ENCODE results near the gene PTPRH.
"Not testable (repeated sequence)": the region's sequence is repeated elsewhere in the genome, so short reads cannot be mapped to it uniquely, and the experiment has no call there.

PTPRH gene

DNA sequence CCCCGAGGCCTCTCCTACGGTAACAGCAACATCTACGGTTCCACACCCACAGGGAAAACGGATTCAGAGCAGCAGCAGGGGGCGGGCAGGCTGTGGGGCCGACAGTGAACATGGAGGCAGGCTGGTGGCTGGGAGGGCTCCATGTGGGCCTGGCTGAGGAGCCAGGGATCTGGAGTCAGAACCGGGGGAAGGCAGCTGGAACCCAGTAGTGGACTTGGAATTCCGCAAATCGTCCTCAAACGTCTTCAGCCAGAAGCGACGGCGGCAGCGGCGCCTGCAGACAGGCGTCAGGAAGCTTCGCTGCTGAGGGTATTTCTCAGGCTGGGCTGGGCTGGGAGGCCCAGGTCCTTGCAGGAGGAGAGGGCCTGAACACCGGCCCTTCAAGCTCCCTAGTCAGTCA is 17.5 kb upstream of the PTPRH start:
- DNase-seq (ENCODE audit: low spot score) = no peak

DNA sequence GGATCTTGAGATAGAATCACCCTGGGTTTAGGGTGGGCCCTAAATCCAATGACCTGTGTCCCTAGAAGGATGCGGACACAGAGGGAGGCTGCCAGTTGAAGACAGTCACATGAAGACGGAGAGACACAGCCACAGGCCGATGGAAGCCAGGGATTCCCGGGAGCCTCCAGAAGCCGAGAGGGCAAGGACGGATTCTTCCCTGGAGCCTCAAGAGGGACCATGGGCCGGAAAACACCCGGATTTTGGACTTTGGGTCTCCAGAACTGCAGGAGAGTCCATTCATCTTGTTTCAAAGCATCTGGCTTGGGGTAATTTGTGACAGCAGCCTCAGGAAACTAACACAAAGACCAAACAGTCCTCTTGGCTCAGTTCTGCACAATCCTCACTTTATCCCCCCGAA is 17.0 kb upstream of the PTPRH start:
- no peak for DNase-seq (ENCODE audit: low spot score)

DNA sequence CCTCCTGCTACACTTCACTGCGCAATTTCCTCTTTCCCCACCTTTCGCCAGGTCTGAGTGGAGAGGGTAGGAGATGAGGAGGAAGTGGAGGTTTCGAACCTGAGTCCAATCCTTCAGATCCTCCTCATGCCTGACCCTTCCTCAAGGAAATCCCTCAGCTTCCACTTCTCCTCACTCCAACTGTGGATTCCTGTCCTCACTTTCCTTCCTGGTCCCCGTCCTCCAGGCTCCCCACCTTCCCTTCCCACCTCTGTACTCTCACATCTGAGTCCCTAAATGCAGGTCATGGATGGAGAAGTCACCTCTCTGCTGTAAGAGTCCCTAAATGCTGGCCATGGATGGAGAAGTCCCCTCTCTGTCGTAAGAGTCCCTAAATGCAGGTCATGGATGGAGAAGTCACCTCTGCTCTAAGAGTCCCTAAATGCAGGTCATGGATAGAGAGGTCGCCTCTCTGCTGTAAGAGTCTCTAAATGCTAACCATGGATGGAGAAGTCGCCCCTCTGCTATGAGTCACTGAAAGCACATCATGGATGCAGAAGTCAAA is 16.2 kb upstream of the PTPRH start:
- no peak for DNase-seq (ENCODE audit: low spot score)

DNA sequence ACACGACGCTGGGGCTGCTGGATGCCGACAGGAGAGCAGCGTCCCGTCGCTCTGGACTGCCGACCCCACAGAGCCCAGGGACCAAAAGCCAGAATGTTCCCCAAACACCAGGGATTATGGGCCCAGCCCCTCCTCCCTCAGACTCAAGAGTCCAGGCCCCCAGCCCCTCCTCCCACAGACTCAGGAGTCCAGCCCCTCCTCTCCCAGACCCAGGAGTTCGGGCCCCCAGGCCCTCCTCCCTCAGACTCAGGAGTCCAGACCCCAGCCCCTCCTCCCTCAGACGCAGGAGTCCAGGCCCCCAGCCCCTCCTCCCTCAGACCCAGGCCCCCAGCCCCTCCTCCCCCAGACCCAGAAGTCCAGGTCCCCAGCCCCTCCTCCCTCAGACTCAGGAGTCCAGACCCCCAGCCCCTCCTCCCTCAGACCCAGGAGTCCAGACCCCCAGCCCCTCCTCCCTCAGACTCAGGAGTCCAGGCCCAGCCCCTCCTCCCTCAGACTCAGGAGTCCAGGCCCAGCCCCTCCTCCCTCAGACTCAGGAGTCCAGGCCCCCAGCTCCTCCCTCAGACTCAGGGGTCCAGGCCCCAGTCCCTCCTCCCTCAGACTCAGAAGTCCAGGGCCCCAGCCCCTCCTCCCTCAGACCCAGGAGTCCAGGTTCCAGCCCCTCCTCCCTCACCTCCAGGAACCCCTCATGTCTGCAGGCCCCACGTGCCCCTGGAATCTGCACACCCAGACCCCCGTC is 15.5 kb upstream of the PTPRH start:
- not testable (repeated sequence) for DNase-seq (ENCODE audit: low spot score)

DNA sequence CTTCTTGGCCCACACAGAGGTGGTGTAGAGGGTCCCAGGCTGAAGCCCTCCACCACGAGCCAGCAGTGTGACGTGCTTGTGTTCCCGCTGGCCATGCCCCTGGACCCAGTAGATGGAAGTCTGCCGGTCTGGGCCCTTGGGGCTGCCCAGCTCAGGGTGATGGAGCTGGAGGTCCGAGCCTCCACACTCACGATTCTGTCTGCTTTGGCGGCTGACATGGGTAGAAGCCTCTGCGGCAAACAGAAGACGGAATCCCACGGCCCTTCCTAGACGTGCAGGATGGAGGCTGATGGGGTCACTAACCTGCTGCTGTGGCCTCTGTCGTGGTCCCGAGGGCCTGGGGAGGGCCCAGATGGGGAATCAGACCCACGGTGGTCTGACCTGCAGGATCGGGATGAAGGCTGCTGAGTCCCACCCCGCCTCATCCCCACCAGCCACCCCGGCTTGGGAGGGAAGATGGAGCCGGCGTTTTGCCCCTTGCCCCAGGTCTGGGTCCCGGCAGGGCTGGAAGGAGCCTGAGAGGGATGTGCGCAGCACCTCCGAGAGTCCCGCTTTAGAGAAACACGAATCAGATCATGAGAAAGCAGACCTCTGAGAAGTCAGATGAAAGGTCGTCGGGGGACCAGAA is 14.9 kb upstream of the PTPRH start:
- DNase-seq (ENCODE audit: low spot score) = no peak

DNA sequence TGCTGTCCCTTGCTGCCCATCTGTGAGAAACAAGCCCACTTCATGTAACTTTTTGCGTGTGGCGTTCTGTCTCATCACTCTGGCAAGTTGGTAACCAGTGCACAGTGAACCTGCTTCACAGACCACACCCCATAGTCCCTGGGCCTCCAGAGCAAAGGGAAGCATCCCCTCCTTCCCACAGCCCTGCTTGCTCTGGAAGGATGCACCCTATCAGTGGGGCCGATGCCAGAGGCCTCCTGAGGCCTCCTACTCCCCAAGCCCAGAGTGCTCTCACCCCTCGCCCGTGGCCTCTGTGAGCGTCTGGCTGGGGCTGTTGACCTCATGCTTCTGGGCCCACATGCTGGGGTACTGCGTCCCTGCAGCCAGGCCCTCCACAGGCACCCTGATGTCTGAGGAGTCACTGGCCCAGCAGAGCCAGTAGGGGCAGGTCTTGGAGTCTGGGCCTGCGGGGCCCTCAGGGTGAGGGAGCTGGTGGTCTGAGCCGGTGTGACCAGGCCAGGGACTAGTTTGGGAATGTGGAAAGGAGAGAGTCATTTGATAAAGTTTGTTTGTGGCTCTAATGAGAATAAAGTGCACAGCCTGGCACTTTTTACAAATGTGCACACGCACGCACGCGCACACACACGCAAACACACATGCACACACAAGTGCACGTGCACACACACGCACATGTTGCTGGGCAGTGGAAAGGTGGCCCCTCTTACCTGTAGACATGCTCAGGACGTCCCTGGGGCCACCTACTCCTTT is 14.2 kb upstream of the PTPRH start:
- no peak for DNase-seq (ENCODE audit: low spot score)

DNA sequence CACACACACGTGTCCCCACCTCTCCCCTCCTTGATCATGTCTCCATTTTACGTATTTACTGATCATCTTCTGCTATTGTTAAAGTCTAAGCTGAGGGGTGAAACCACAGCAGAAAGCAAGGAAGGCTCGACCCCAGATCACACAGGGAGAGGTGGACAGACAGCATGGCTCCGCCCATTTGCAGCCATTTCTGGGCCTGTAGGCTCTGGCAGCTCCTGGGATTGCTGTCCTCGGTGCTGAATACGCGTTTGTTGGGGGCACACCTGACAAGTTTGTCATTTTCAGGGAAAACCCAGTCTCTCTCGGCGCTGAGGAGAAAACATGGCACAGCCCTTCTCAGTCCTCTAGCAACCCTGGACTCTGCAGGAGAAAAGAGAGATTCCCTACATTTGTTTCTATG is 11.2 kb upstream of the PTPRH start:
- no peak for DNase-seq (ENCODE audit: low spot score)

DNA sequence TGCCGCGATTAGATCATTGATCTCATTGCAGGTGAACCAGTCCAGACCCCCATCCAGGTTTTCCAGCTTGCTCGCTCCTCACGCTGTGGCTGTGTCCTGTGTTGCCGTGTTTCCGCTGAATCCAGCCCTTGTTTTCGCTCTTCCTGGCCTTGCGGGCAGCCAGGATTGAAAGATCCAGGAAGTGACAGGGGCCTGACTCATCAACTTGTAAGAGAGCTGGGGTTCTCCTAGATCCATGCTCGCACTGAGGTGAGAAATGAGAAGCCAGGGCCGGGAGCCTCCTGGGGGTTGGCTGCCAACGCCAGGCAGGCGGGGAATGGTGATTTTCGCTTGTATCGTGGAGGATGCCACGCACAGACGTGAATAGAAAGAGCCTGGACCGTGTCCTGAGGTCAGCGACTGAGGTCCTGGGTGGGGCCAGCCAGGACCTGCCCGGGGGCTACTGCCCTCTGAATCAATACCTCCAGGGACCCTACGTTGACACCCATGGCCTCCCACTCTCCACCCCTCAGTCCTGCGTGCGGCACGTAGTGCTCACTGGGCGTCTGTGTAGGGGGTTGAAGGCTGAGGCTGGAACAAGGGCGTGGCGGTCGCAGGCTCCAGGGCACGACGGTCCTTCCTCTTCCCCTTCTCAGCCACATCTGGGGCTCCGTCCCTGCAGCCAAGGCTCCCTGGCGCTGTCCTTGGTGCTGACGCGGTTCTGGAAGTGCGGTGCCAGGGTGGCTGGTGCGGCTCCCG is 7.3 kb upstream of the PTPRH start:
- DNase-seq (ENCODE audit: low spot score) = peak; percentile 50

DNA sequence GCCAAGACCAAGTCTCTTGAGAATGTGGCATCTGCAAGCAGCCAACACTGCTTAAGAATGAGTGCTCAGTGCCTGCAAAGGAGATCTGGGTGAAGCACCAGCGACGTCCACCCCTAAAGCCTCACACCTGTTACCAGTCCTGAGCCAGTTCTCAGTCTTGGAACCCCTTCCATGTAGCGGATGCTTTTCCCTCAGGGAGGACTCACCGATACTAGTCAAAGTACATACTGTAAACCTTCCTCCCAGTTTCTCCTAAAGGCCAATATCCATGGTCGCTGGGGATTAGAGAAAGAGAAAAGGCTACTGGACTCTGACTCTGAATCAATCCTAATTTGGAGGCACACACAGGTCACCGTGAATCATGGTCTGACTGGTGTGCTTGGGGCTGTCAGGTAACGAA is 4.2 kb upstream of the PTPRH start:
- DNase-seq (ENCODE audit: low spot score) = no peak

DNA sequence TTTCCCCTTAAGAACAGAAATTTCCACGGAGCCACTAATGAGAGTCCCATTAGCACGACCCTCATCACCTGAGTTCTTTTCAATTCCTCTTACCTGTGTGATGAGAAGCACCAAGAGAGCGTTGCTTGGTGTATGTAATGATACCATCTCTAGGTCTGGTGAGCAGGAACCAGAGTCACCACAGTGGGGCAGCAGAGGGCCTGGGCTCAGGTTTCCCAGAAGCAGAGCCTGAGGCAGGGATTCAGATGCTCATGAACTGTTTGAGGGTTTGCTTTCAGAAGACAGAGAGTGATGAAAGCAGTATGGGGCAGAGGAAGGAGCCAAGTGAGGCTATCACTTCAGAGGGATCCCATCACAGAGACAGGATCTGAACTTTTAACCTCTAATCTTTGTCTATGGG is 3.1 kb upstream of the PTPRH start:
- peak; percentile 71 for DNase-seq (ENCODE audit: low spot score)

DNA sequence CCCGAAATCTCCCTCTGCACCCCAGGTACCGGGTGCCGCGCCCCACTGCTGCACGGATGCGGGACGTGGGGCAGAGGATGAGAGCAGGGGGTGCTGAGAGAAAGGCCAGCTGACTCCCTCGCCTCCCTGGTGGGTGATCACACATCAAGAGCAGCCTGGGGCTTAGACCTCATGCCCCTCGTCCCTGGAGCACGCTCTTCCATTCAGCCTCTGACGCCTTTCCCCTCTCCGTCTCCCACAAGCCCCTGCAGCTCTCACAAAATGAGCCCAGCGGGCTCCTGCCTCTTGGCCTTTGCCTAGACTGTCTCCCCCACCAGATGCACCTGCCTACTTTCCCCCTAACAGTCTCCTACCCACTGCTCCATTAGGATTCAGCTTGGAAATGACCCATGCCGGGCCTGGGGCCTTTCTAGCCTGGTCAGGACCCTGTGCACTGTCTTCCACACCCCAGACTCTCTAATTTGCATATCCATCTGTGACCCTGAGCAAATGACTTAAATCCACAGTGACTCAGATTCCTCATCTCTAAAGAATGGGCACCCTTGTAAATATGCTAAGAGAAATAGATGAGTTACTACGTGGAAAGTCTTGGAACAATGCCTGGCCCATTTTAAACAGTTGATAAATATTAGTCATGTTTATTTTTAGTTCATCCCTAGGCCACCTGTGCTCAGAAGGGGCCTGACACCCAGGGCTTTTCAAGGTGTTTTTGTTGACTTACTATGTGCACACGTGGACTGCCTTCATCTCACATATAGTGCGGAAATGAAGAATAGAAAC is 582 bp upstream of the PTPRH start:
- DNase-seq (ENCODE audit: low spot score) = no peak

DNA sequence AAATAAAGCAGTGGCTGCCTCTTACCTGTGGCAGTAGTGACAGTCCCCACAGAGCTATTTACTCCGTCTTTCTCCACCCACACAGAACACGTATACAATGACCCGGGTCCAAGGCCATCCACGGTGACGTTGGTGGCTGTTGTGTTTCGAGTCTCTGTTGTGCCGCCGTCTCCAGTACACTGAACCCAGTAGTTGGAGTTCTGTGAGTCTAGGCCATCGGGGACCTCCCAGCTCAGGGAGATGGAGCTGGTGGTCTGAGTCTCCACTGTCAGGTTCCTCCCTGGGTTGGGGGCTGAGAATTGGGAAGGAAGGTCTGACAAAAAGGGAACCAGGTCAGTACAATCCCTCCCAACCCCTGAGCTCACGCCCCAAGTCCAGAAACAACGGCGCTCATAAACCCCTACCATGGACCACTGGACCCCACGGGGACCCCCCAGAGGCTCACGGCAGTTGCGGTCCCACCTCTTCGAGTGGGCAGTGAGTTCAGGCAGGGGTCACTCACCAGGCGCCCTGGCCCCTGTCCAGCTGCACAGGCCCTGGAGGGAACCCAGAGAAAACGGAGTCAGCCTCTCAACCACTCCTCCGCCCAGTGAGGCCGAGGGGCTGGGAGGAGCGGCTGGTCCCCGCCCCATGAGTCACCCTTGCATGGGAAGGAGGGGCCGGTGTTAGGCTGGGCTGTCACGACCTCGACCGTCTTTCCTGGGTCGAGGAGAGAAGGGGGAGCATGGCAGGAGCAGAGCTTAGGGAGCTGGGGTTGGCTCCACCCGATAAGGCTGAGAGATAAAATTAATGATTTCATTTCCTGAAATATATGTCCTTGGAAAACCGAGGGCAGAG is 2.4 kb downstream of the PTPRH start:
- peak; percentile 84 for DNase-seq (ENCODE audit: low spot score)

DNA sequence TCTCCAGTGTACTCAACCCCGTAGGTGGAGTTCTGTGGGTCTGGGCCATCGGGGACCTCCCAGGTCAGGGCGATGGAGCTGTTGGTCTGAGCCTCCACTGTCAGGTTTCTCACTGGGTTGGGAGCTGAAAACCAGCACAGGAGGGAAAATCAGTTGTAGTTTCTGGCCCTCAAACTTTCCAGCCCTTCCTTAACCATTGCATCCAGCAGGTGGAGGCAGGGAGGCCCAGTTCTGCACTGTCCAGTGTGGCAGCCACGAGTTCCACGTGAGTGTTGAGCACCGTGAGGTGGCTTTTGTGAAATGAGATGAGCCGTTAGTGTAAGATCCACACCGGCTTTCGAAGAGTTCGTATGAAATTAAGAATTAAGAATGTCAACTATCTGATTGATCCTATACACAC is 7.1 kb downstream of the PTPRH start:
- DNase-seq (ENCODE audit: low spot score) = peak; percentile 44

DNA sequence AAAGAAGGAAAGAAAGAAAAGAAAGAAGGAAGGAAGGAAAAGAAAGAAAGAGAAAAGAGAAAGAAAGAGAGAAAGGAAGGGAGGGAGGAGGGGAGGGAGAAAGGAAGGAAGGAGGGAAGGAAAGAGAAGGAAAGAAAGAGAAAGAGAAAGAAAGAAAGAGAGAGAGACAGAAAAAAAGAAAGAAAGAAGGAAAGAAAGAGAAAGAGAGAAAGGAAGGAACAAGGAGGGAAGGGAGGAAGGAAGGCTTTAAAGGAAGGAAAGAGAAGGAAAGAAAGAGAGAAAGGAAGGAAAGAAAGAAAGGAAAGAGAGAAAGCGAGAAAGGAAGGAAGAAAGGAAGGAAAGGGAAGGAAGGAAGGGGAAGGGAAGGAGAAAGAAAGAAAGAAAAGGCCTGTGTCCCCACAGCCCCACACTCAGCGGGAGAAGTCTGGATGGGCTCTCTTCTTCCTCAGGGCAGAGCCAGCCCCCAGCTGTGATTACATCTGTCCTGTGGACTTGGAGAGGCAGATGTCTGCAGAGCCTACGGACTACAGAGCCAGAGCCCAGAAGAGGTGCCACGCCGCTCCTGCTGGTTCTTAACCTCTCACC is 9.6 kb downstream of the PTPRH start:
- DNase-seq (ENCODE audit: low spot score) = no peak

DNA sequence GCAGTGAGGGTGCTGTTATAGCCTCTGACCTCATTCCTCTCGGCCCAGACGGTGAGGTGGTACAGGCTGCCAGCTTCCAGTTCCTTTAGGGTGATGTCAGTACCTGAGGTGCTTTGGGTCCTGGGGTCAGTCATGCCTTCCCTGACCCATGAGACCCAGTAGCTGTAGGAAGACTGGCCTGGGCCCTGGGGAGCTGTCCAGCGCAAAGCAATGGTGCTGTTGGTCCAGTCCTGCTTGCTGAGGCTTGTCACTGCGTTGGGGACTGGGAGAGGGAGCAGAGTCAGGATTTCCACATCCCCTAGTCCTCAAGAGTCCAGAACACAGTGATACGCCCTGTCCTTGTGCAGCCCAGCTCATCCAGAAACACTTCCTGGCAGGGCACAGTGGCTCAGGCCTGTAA is 10.7 kb downstream of the PTPRH start:
- no peak for DNase-seq (ENCODE audit: low spot score)

DNA sequence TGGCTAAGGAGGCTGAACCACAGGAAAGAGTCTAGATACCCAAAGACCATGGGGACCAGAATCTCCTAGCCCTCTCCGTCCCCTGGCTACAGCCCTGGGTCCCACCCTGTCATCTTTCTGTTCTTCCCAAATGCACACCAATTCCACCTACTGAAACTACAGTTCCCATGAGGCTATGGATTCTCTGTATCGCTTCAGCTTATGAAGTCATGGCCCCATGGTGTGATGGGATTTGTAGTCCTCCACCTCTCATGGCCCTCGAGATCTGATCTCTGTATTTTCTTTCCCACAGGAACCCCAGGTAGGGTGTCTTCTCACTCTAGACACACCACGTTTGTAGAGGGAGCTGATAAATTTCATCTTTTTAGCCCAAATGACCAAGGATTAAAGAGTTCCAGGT is 11.8 kb downstream of the PTPRH start:
- peak; percentile 23 for DNase-seq (ENCODE audit: low spot score)

DNA sequence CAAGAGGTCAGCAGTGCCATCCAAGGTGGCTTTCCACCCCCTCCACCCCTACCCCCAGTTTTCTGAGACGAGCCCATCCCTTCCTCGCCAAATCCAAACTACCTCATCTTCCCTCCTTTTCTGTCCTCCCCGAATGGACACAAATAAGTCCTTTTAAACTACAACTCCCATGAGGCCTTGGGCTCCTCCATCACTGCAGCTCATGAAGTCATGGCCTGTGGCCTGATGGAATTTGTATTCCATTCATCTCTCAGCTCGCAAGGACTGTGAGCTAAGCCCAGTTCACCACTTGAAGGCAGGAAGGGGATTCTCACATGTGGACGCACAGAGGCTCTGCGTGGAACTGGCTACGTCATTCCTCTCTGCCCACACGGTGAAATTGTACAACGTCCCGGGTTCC is 12.5 kb downstream of the PTPRH start:
- DNase-seq (ENCODE audit: low spot score) = no peak

DNA sequence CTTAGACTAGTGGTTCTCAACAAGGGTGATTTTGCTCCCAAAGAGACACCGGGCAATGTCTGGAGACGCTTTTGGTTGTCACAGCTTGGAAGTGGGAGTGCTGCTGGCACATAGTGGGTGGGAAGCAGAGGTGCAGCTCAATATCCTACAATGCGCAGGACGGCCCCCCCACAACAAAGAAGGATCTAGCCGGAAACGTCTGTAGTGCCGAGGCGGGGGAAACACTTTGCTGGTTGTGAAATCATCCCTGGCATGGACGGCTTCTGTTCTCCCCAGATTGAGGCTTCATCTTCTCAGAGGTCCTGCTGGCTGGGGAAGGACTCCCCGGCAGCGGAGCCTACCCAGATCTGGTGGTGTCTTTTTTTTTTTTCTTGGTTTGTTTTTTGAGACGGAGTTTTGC is 15.8 kb downstream of the PTPRH start:
- no peak for DNase-seq (ENCODE audit: low spot score)

DNA sequence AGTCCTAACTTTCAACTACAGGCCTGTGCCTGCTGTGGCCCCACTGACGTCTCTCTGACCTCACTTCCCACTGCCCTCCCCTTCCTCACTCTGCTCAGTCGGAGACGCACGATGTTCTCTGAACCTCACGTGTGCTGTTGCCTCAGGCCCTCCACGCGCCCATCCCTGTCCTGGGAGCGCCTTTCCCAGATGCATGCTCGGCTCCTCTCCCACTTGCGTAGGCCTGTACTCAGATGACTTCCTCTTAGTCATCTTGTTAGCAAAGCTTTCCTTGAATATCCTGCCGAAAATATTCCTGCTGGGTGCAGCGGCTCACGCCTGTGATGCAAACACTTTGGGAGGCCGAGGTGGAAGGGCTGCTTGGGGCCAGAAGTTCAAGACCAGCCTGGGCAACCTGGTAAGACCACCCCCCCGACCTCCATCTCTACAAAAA is 19.9 kb downstream of the PTPRH start:
- DNase-seq (ENCODE audit: low spot score) = no peak

DNA sequence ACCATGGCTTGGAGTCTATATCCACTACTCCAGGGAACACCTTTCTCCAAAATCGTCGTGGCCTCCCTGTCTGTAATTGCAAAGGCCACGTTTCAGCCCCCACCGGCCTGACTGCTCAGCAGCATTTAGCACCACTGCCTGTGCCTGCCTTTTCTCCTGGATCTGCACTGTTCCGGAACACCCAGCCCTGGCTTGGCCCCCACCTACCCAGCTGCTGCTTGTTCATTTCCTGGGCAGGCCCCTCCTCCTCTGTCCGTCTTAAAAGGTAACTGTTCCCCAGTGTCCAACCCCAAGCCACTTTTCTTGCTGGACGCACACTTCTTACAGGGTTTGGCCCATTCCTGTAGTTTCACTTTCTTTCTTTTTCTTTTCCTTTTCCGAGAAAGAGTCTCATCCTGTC is 20.7 kb downstream of the PTPRH start:
- DNase-seq (ENCODE audit: low spot score) = no peak
